SK-MEL-5 (cell line): Measurements from ENCODE around the gene PRR14L. TPM values are rescaled to one million over a fixed set of nuclear protein-coding genes. Genes with fewer than 3 reads are reported as not detected.

Experiments used
- small RNA-seq, 2 experiments: library from RNA; depleted of rRNA; stranded (forward); fragments of <200 nt; gene quantifications; one replicate each; pipeline ENCODE3, GENCODE V24; 2014
- total RNA-seq: library from RNA; depleted of rRNA; stranded (reverse); fragments of >200 nt; shearing (Covaris generic); gene quantifications from 2 replicates; pipeline ENCODE4 v1.2.3, GENCODE V29; 2014; rRNA removed

PRR14L gene
- total RNA-seq, 1 experiment from 2014 or later, result 16.1 TPM

Small RNA genes lying within 50 kb of the gene (small RNA-seq; reads per million reads assigned to genes)
- gene RN7SL20P, result 0 reads per million in 2 experiments

Other genes with a start within 250 kb of the PRR14L start
- 26.8 TPM in 2 replicates for gene PISD, start 87.9 kb downstream of the PRR14L start, total RNA-seq
- gene DEPDC5, start 3.9 kb upstream of the PRR14L start, total RNA-seq, result 10.6 and 15.1 TPM in 2 replicates
- 130 and 140 TPM in 2 replicates for gene YWHAH, start 194.4 kb upstream of the PRR14L start, total RNA-seq